Loucy (cell line): Measurements from ENCODE around the gene PAK5.

Experiments
- CTCF ChIP-seq: fragments of 200-600 bp; sonication (generic); conservative IDR thresholded peaks from 2 replicates; pipeline ENCODE4 v1.5.1; 2014; ENCODE audit warnings: mild to moderate bottlenecking, antibody characterized with exemption, low read length
- EZH2phosphoT487 ChIP-seq: fragments of 200-600 bp; IDR thresholded peaks from 2 replicates; pipeline ENCODE4 v1.6.1; 2018; ENCODE audit warnings: antibody characterized with exemption, mild to moderate bottlenecking, moderate library complexity, borderline replicate concordance

- TF ChIP-seq CTCF = no peak
- no peak for TF ChIP-seq EZH2phosphoT487
Measured at GRCh38 chr20:9646375-9646774, 192.5 kb downstream of the PAK5 start.
